Effector memory CD8-positive, alpha-beta T cell (primary cell): ENCODE results near the gene PLXNA4.

Experiments
- ATAC-seq: fragments of 150-1000 bp; cut with Tn5 transposase; replicated peaks from 2 replicates; pipeline ENCODE4 v1.10.0; 2021; ENCODE audit warnings: mild to moderate bottlenecking, moderate library complexity
- DNase-seq, 3 experiments: peaks; one replicate each; pipeline ENCODE4 v3.0.0; 2021
- H3K27ac Mint-ChIP-seq, 2 donors: one replicate each; pipeline ENCODE4 v1.8.0; 2022; ENCODE audit warnings: mild to moderate bottlenecking in 2 of 2, mixed read lengths in 2 of 2, moderate library complexity in 2 of 2
- H3K27me3 Mint-ChIP-seq, 2 donors: one replicate each; pipeline ENCODE4 v1.8.0; 2022; ENCODE audit warnings: mixed read lengths in 2 of 2
- H3K36me3 Mint-ChIP-seq: one replicate; pipeline ENCODE4 v1.8.0; 2022; ENCODE audit warnings: mild to moderate bottlenecking, moderate library complexity, mixed read lengths; ENCODE audit not compliant: insufficient read depth
- H3K4me1 Mint-ChIP-seq, 2 donors: one replicate each; pipeline ENCODE4 v1.8.0; 2022; ENCODE audit warnings: low read depth in 2 of 2, mixed read lengths in 2 of 2
- H3K4me3 Mint-ChIP-seq, 2 donors: one replicate each; pipeline ENCODE4 v1.8.0; 2022; ENCODE audit warnings: mild to moderate bottlenecking in 2 of 2, mixed read lengths in 2 of 2, moderate library complexity in 2 of 2
- H3K9me3 Mint-ChIP-seq, 2 donors: one replicate each; pipeline ENCODE4 v1.8.0; 2022; ENCODE audit warnings: mixed read lengths in 2 of 2

Gene PLXNA4

DNA sequence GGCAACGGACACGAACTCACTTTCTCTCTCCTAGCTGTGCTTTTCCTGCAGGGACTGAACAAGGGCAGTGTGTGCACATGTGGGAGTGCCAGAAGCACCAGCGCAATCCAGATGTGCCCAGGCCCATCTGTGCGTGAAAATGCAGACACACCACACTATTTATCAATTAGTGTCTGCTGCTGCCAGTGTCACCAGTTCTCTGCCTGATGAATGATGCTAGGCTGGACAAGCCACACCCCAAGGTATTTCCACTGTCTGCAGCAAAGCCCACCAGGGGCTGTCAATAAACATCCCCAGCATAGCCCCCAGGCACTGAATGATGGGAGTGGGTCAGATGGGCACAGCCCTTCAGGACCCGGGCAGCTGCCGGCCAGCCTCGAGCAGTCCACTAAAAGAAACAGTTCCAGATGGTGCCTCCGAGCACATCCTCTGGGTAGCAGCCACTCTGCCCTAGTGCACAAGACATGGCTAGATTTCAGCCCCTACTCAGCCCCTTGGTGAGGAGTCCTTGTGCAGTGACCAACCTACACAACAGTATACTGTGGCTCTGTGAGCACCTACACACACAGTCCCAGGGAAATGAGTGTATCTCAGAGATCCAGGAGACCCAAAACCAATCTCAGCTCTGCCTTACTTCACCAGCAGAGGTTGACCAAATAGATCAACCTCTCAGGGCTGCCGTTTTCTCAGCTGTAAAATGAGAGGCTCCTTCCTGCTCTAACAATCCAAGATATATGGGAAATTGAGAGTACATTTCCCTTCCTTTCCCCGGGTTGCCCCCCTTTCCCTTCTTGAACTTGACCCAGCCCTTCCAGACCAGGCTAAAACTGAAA is 314.7 kb downstream of the PLXNA4 start:
- Mint-ChIP-seq H3K27me3 (peaks cover 27 to 40% of the 10 kb centered on the region in 2 donors), H3K27ac (no peak overlapping the region), H3K9me3 (no peaks in the 10 kb centered on the region), H3K4me3 (no peak overlapping the region), H3K36me3 (peaks cover 3% of the 10 kb centered on the region), H3K4me1 (no peaks in the 10 kb centered on the region)
- no peak for DNase-seq
- no peak for ATAC-seq

DNA sequence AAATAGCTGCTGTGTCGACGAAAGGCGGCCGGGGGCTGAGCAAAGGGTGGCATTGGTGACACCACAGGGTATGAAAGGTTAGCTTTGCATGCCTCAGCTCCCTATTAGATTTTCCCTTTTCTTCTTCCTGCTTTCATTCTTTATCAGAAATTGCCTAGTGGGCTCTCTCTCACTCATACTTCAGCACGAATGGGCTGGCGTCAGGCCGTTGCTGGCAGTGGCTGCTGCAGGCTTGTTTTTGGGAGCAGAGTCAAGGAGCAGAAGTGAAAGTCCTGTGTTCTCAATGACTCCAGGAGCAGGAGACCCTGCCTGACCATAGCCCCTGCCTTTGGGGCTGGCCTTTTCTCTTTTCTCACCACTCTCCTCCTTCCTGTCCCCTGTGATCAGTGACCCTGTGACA is 318.0 kb downstream of the PLXNA4 start:
- ATAC-seq (no peak), DNase-seq (no peak)
- Mint-ChIP-seq H3K27me3 (peaks cover 36 to 64% of the 10 kb centered on the region in 2 donors), H3K4me1 (no peaks in the 10 kb centered on the region), H3K36me3 (peaks cover 3% of the 10 kb centered on the region), H3K4me3 (no peak overlapping the region), H3K9me3 (no peaks in the 10 kb centered on the region), H3K27ac (no peak overlapping the region)

DNA sequence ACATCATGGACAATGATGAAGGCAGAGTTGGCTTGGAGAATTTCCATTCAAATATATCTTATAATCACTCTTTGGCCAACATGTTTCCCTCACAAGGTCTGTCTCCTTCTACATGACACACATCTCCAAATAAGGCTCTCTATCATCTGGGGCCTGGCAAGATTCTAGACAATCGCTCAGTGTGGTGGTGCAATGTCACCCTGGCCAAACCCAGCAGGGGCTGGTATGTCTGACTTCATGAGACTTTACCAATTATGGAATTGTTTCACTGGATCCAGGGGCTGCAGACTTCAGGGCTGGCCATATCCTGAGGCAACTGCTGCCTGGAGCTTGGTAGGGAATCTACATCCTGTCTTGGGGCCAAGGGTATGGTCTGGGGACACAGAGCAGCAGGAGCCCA is 319.0 kb downstream of the PLXNA4 start:
- H3K36me3 Mint-ChIP-seq, result no peaks in the 10 kb centered on the region
- DNase-seq (no peak), ATAC-seq (no peak)
- H3K4me3 Mint-ChIP-seq, result no peak overlapping the region
- H3K27me3 Mint-ChIP-seq, result peaks cover 31 to 58% of the 10 kb centered on the region in 2 donors
- H3K9me3 Mint-ChIP-seq, result no peaks in the 10 kb centered on the region
- H3K27ac Mint-ChIP-seq, result no peak overlapping the region
- H3K4me1 Mint-ChIP-seq, result no peaks in the 10 kb centered on the region

DNA sequence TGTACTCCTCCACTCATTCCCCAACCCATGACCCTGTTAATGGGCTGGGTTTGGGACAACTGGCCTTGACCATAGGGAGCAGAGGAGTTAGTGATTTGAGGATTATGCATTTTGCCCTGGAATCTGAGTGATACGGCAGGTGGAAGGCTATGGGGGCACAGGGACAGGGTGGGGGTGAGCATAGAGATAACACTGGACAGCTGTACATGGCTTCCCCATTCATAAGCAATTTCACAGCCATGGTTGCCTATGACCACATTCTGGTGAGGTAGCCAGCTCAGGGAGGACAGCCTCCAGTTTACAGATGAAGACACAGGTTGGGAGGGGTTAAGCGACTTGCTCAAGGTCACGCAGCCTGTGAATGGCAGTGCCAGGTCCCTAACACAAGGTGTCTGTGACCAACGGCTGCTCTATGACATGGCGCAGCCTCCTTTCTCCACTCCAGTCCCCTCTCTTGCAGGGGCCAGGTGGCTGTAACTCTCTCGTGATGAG is 319.5 kb downstream of the PLXNA4 start:
- no peaks in the 10 kb centered on the region for H3K36me3 Mint-ChIP-seq
- H3K9me3 Mint-ChIP-seq, result no peaks in the 10 kb centered on the region
- DNase-seq, result no peak
- H3K4me1 Mint-ChIP-seq, result no peaks in the 10 kb centered on the region
- ATAC-seq, result no peak
- no peak overlapping the region for H3K27ac Mint-ChIP-seq
- peaks cover 27 to 54% of the 10 kb centered on the region in 2 donors for H3K27me3 Mint-ChIP-seq
- no peak overlapping the region for H3K4me3 Mint-ChIP-seq

DNA sequence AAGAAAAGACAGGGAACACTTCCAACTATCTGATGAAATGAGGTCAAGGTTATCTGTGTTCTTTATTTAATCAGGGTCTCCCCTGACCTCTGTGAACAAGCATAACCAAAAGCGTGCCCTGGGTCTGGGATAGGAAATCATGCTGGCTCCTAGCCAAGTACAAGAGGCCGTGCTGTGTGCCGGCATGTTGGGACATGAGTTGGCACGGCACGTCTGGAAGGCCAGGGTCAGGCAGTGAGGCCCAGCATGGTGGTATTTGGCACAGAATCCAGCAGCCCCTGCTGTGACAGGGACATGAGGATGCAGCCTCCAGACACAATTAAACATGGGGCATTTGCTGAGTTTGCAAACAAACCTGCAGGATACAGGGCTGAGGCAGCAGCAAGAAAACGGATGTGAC is 320.4 kb downstream of the PLXNA4 start:
- H3K4me1 Mint-ChIP-seq, result no peaks in the 10 kb centered on the region
- no peaks in the 10 kb centered on the region for H3K9me3 Mint-ChIP-seq
- no peak overlapping the region for H3K27ac Mint-ChIP-seq
- no peak for ATAC-seq
- H3K27me3 Mint-ChIP-seq, result peaks cover 27 to 53% of the 10 kb centered on the region in 2 donors
- no peak for DNase-seq
- H3K4me3 Mint-ChIP-seq, result no peak overlapping the region
- H3K36me3 Mint-ChIP-seq, result no peaks in the 10 kb centered on the region

DNA sequence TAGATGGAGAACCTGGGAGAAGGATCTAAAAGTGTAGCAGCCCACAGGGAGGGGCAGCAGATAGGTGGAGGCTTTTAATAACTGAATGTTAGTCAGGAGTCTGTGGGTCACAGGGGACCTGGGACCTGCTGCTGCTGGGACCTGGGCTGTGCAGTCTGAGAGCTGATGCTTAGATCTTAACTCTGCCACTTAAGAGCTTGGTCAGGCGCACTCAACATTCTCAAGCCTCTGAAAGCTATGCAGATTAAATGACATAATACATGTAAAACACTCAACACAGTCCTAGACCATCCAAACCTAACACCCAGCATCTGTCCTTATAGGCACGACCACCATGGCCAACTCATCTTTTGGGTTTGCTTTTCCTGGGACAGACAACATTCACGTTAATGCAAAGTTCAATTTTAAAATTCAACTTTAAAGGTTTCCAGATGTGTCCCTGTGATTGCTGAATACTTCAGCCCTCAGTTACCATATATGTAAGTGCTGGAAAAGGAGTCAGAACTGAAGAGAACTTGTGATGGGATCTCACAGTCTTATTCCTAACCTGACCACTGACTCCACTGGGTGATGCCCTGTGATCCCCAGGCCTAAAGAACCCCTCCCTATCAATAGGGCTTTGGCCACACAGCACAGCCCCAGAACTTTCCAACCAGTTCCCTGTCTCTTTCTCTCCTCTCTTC is 321.0 kb downstream of the PLXNA4 start:
- Mint-ChIP-seq H3K9me3 (no peaks in the 10 kb centered on the region), H3K4me3 (no peak overlapping the region), H3K36me3 (no peaks in the 10 kb centered on the region), H3K27ac (no peak overlapping the region), H3K27me3 (peaks cover 28 to 58% of the 10 kb centered on the region in 2 donors), H3K4me1 (no peaks in the 10 kb centered on the region)
- ATAC-seq (no peak), DNase-seq (no peak)

DNA sequence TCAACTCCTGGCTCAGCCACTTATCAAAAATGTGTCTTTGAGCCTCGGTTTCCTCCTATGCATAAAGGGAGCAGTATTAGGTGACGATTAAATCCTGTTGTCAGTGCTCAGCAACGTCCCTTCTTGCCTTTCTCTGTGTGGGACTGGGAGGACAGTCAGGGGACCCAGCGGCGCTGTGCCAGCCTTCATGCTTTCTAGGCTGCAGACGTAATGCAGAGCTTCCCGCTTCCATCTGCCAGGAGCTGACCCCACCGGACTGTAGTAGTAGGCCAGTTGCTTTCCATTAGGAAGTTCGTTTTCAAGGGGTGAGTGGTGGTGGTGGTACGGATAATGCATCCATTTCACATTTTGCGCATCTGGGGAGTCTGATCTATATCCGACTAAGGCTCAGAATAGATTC is 321.8 kb downstream of the PLXNA4 start:
- DNase-seq (no peak), ATAC-seq (no peak)
- no peak overlapping the region for H3K4me3 Mint-ChIP-seq
- no peaks in the 10 kb centered on the region for H3K9me3 Mint-ChIP-seq
- H3K36me3 Mint-ChIP-seq, result no peaks in the 10 kb centered on the region
- H3K4me1 Mint-ChIP-seq, result no peaks in the 10 kb centered on the region
- peaks cover 23 to 66% of the 10 kb centered on the region in 2 donors for H3K27me3 Mint-ChIP-seq
- H3K27ac Mint-ChIP-seq, result no peak overlapping the region

DNA sequence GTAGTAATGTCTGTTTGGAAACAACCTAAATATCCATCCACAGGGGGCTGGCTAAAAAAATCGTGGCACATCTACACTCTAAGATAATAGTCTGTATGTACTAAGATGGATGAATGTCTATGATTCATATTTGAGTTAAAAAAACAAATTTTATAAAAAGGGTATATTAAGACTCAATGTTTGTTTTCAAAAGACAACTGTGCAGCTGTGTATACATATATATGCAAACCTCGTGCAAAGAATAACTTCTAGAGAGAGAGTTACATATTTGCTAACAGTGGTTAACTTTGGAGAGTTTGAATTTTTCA is 323.5 kb downstream of the PLXNA4 start:
- no peak overlapping the region for H3K27ac Mint-ChIP-seq
- DNase-seq, result no peak
- H3K9me3 Mint-ChIP-seq, result no peaks in the 10 kb centered on the region
- ATAC-seq, result no peak
- no peaks in the 10 kb centered on the region for H3K4me1 Mint-ChIP-seq
- H3K36me3 Mint-ChIP-seq, result no peaks in the 10 kb centered on the region
- no peak overlapping the region for H3K4me3 Mint-ChIP-seq
- H3K27me3 Mint-ChIP-seq, result peaks cover 28 to 64% of the 10 kb centered on the region in 2 donors

DNA sequence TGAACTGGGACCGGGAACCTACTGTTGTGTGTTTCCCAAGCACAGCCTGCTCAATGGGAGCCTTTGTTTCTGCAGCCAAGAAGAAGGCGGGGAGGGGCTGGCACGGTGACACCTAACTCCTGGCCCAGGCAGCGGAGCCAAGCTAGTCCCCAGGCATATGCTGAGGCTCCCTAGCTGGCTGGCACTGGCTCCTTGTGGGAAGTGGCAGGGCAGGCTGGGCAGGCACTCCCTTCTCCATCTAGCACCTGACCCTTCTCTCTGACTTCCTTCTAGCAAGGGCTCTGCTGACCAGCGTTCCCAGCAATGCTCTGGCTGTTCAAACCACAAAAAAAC is 325.0 kb downstream of the PLXNA4 start:
- peaks cover 0 to 2% of the 10 kb centered on the region in 2 donors for H3K9me3 Mint-ChIP-seq
- no peak overlapping the region for H3K27ac Mint-ChIP-seq
- no peak for DNase-seq
- H3K27me3 Mint-ChIP-seq, result peaks cover 39 to 75% of the 10 kb centered on the region in 2 donors
- ATAC-seq, result no peak
- H3K36me3 Mint-ChIP-seq, result no peaks in the 10 kb centered on the region
- H3K4me1 Mint-ChIP-seq, result no peaks in the 10 kb centered on the region
- H3K4me3 Mint-ChIP-seq, result no peak overlapping the region

DNA sequence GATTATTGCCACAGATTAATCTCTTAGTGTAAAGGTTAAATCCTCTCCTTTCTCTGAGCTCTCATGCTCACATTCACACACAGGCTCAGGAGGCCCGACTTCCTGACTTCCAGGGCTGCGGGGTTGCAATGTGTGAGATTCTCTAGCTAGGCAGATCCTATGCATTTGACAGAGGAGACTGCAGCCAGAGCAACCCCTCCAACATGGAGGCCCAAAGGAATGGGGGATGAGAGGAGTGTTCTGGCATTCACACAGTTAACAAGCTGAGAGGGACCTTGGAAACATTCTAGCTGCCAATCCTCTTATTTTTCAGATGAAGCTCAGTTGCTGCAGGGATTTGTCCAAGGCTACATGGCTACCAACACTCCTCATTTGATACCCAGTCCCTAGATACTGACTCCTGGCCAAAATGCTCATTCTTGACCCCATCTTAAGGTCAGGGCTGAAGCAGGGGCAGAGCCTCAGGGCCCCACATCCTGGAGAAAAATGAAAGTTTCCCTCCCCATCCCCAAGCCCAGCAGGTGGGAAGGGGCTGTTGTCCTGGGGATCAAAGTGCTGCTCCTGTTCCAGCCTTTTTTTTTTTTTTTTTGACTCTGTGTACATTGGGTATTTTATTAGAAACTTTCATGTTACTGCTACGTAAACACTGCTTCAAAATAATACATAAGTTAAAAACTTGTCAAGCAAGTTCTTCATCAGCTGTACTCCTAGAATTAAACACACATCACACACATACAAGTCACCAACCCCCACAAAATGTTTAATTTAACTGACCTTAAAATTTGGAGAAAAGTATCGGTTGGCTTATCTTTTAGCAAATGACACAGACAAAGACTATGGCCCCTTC is 325.6 kb downstream of the PLXNA4 start:
- Mint-ChIP-seq H3K36me3 (no peaks in the 10 kb centered on the region), H3K27me3 (peaks cover 38 to 69% of the 10 kb centered on the region in 2 donors), H3K4me1 (no peaks in the 10 kb centered on the region), H3K27ac (no peak overlapping the region), H3K9me3 (peaks cover 0 to 2% of the 10 kb centered on the region in 2 donors), H3K4me3 (no peak overlapping the region)
- ATAC-seq (no peak), DNase-seq (no peak)

DNA sequence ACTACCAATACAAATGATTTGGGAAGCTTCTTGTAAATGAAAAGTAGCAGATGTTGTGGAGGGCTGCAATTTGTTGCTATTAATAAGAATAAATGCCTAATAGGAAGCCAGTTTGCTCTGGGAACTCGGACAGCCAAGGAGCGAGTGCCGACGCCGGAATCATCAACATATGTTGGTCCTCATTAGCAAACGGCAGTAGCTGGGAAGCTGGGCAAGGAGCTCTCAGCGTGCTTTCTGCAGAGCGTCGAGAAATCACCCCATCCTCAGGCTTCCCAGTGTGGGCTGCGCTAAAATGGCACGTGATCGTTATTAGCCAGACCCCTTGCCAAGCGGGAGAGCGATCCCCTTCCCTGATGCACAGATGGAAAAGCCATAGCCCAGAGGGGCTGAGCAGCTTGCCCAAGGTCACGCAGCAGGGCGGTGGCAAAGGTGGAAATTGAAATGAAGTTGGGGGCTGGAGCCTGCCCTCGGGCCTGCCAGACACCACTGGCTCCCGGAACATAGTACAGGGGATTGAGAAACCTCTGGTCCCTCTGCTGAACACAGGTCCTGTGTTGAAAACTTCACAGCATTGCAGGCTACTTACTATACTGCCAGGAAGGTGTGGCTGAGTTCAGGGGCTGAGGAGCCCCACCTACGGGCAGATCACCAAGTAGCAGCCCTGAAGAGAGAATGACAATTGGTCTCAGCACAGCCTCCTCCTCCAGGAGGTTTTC is 326.9 kb downstream of the PLXNA4 start:
- Mint-ChIP-seq H3K27me3 (peaks cover 35 to 65% of the 10 kb centered on the region in 2 donors), H3K4me1 (no peaks in the 10 kb centered on the region)
- ATAC-seq, result no peak

DNA sequence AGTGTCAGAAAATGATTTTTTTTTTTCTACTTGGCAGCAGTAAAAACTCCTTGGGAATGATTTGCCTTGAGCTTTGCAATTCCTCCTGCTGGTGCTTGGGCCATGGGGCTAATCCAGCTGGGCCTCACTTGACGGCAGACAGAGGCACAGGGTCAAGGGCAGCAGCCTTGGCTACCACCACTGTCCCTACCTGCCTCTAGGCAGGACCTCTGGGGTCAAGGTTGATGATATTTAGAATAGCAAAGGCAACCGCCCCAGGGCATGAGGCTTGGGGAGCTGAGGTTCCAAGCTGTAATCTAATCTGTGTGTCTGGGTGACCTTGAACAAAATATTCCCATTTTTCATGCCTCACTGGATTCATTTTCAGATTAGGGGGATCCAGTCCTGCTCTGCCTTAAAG is 327.4 kb downstream of the PLXNA4 start:
- DNase-seq, result no peak

More for the DNA sequence above, 326.9 kb downstream of the PLXNA4 start:
- Mint-ChIP-seq H3K4me3 (no peak overlapping the region), H3K9me3 (peaks cover 0 to 2% of the 10 kb centered on the region in 2 donors), H3K27ac (no peak overlapping the region), H3K36me3 (no peaks in the 10 kb centered on the region)
- DNase-seq, result no peak

DNA sequence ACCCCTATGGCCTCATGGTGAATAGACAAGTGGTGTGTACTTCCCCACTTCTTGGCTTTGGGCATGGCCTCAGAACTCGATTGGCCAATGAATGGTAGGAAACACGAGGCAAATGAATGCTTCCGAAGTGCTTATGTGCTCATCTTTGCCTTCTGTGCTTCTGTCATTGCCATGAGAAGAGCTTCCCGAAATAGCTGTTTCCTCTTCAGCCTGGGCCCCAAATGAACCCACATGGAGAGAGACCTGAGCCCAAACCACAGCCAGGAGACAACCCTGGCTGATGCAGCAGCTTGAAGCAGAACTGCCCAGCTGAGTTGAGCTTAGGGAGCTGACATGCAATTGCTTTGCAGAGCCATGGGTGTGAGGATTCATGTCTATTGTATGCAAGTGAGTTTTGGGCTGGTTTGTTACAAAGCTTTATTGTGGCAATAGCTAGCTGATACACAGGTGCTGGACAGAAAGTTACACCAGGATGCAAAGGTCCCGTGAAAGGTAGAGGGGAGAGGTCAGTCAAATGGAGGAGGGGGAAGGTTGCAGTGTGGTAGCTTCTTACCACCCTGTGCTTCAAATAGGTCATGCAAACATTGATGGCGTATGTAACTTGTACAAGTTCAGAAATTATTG is 328.2 kb downstream of the PLXNA4 start:
- Mint-ChIP-seq H3K27ac (no peak overlapping the region), H3K4me3 (no peak overlapping the region), H3K36me3 (no peaks in the 10 kb centered on the region), H3K9me3 (peaks cover 0 to 2% of the 10 kb centered on the region in 2 donors), H3K27me3 (peaks cover 25 to 54% of the 10 kb centered on the region in 2 donors), H3K4me1 (no peaks in the 10 kb centered on the region)
- ATAC-seq, result no peak
- DNase-seq, result no peak

More for the DNA sequence above, 327.4 kb downstream of the PLXNA4 start:
- Mint-ChIP-seq H3K4me1 (no peaks in the 10 kb centered on the region), H3K9me3 (peaks cover 0 to 2% of the 10 kb centered on the region in 2 donors), H3K27me3 (peaks cover 30 to 61% of the 10 kb centered on the region in 2 donors), H3K4me3 (no peak overlapping the region), H3K36me3 (no peaks in the 10 kb centered on the region), H3K27ac (no peak overlapping the region)
- no peak for ATAC-seq
